Sigmoid colon (tissue), 4 donors: ENCODE data around the gene RRAD.
"Not testable (repeated sequence)": the region's sequence is repeated elsewhere in the genome, so short reads cannot be mapped to it uniquely, and the experiment has no call there.

Experiments used
- CTCF ChIP-seq, 4 experiments: fragments of 450-650 bp in 3 of 4; fragments of 200-600 bp in 1 of 4; IDR thresholded peaks; one replicate each; pipeline ENCODE4 v1.5.1; 2016 to 2019; ENCODE audit warnings: antibody characterized with exemption in 4 of 4, mild to moderate bottlenecking in 3 of 4, moderate library complexity in 2 of 4
- EP300 ChIP-seq, 4 donors: sonication (generic); formaldehyde crosslinking; IDR thresholded peaks; one replicate each; pipeline ENCODE4 v1.6.1; 2017; ENCODE audit warnings: antibody characterized with exemption in 4 of 4
- POLR2A ChIP-seq, 2 donors: fragments of 450-650 bp; IDR thresholded peaks; one replicate each; pipeline ENCODE4 v1.6.1; 2016; ENCODE audit warnings: antibody characterized with exemption in 2 of 2, mild to moderate bottlenecking in 2 of 2, moderate library complexity in 2 of 2
- POLR2AphosphoS5 ChIP-seq, 4 donors: sonication (generic); formaldehyde crosslinking; IDR thresholded peaks; one replicate each; pipeline ENCODE4 v1.6.1; 2017; ENCODE audit warnings: antibody characterized with exemption in 4 of 4

GRCh38 chr16:66934839-66935313, 9.5 kb upstream of the RRAD start:
- not testable (repeated sequence) for TF ChIP-seq CTCF, EP300, POLR2A, POLR2AphosphoS5 (IDR thresholded peaks at IDR 0.05)
